Cardiac muscle cell (in vitro differentiated cells and primary cell): Measurements from ENCODE around the gene POLR1A. TPM values are rescaled to one million over a fixed set of nuclear protein-coding genes. Genes with fewer than 3 reads are reported as not detected.

Experiments used
- DNase-seq, 2 donors: peaks; one replicate each; pipeline versions ENCODE4 v3.0.0 to v3.0.0-alpha.2; 2010 to 2017; ENCODE audit warnings: low read depth in 1 of 2, low spot score in 1 of 2
- H3K27ac ChIP-seq: fragments of 200-600 bp; sonication (generic); 2 replicates; pipeline ENCODE4 v1.5.1; 2016
- H3K27me3 ChIP-seq: fragments of 200-600 bp; sonication (generic); 2 replicates; pipeline ENCODE4 v1.6.0; 2016; ENCODE audit warnings: control low read depth
- H3K36me3 ChIP-seq: fragments of 200-600 bp; sonication (generic); 2 replicates; pipeline ENCODE4 v1.5.1; 2016; ENCODE audit warnings: control low read depth
- H3K4me1 ChIP-seq: fragments of 200-600 bp; sonication (generic); 2 replicates; pipeline ENCODE4 v1.8.1; 2017; ENCODE audit warnings: low read depth, mild to moderate bottlenecking, mixed run types
- H3K4me3 ChIP-seq: fragments of 200-600 bp; sonication (generic); 2 replicates; pipeline ENCODE4 v1.5.1; 2016; ENCODE audit warnings: mild to moderate bottlenecking
- H3K9me3 ChIP-seq: fragments of 200-600 bp; sonication (generic); 2 replicates; pipeline ENCODE4 v1.5.1; 2017; ENCODE audit warnings: low read depth, mild to moderate bottlenecking, control low read depth
- CTCF ChIP-seq: IDR thresholded peaks from 2 replicates; pipeline ENCODE4 v1.5.1; 2012; ENCODE audit warnings: low read depth, mild to moderate bottlenecking, low read length
- polyA plus RNA-seq: library from polyadenylated mRNA; unstranded; fragments of >200 nt; fragmentation: Nextera tagmentation; extraction: Ambion mirVana; gene quantifications from 2 replicates; pipeline ENCODE4 v1.2.1, GENCODE V29; 2016
- total RNA-seq: library from RNA; depleted of rRNA; stranded (reverse); fragments of >200 nt; gene quantifications from 2 replicates; pipeline ENCODE4 v1.2.3, GENCODE V29; 2016

Gene POLR1A
- total and polyA plus RNA-seq, 2 experiments from 2014 or later: 6.8 to 19.4 TPM

DNA sequence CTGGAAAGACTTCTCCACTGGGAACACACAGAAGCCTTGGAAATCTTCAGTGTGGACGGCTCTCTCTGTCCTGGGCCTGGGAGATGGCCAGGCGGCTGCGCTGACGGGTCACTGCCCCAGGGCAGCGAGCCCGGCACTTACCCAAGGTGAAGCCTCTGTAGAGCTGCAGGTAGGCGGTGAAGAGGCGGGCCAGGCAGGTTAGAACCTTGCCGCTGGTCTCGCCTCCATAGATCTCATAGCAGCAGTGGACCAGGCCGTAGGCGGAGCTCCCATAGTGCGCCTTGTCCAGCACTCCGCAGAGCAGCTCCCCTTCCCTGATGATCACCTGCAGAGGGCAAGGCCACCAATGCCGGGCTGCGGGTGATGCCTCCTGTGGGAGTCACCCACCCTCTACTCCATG is 53.0 kb downstream of the POLR1A start:
- Histone ChIP-seq H3K36me3 (peaks cover 26% of the 10 kb centered on the region), H3K9me3 (no peaks in the 10 kb centered on the region), H3K27me3 (no peaks in the 10 kb centered on the region), H3K27ac (no peak overlapping the region), H3K4me1 (no peaks in the 10 kb centered on the region), H3K4me3 (no peak overlapping the region)
- no peak for TF ChIP-seq CTCF
- no peak for DNase-seq

DNA sequence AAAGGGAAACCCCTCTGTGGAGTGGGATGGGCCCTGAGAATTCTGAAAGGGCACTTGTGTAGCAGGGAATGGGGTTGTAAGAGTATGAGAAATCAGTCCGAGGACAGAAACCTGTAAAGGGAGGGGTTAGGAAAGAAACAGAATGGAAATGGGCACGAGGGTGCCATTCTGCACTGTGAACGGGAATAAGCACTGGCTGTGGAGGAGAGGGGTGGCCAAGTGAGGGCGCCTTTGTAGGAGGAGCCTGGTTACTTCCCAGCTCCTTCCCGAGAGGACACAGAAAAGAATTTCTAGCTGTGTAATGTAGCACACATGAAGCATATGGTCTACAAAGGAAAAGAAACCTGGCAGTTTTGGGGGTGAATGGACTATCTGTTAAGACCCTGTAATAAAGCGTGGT is 53.4 kb downstream of the POLR1A start:
- Histone ChIP-seq H3K27me3 (no peaks in the 10 kb centered on the region), H3K27ac (no peak overlapping the region), H3K4me1 (no peaks in the 10 kb centered on the region), H3K36me3 (peaks cover 27% of the 10 kb centered on the region), H3K9me3 (no peaks in the 10 kb centered on the region), H3K4me3 (no peak overlapping the region)
- TF ChIP-seq CTCF: no peak
- no peak for DNase-seq

GRCh38 chr2:86050301-86050700 is 55.4 kb downstream of the POLR1A start:
- Histone ChIP-seq H3K4me3 (no peak overlapping the region), H3K27me3 (no peaks in the 10 kb centered on the region), H3K4me1 (no peaks in the 10 kb centered on the region), H3K9me3 (no peaks in the 10 kb centered on the region), H3K36me3 (peaks cover 41% of the 10 kb centered on the region), H3K27ac (no peak overlapping the region)
- TF ChIP-seq CTCF: no peak
- DNase-seq: no peak

DNA sequence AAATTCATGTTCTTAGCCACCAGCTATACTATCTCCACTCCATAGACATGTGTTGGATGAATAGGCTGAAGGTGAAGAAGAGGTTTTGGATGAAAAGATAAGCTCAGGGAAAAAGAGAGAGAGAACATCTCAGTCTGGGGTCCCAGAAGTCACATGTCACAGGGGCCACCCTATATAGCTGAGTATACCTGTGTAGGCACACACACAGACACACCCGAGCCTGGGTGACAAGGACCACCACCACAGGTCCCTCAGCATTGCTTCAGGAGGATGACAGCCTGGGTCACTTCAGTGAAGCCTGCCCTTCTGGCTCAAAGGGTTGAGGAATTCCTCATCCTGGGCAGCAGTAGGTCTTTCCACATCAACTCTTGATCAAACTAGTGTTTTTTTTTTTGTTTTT is 56.2 kb downstream of the POLR1A start:
- Histone ChIP-seq H3K9me3 (no peaks in the 10 kb centered on the region), H3K27ac (no peak overlapping the region), H3K4me3 (no peak overlapping the region), H3K4me1 (no peaks in the 10 kb centered on the region), H3K36me3 (peaks cover 48% of the 10 kb centered on the region), H3K27me3 (no peaks in the 10 kb centered on the region)
- no peak for TF ChIP-seq CTCF
- no peak for DNase-seq

DNA sequence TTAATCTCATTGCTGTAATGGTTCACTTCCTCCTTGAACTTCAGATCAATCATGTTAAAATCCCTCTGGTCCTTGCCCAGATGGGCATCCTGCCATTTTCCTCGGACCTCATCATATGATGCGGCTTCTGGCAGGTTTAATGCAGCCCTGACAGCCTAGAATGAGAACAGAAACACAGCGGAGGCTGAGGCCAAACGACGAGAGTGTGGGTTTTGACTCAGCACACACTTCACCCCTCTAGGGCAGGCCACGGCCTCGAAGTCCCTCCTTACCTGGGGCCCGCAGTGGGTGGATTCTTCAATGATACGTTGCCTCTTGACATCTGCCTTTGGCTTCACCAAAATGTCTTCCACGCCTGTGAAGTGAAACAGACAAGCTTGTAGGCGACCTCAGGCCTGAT is 56.8 kb downstream of the POLR1A start:
- peaks cover 52% of the 10 kb centered on the region for H3K36me3 ChIP-seq
- no peak for DNase-seq

More for the DNA sequence above, 56.8 kb downstream of the POLR1A start:
- H3K27me3 ChIP-seq: no peaks in the 10 kb centered on the region
- no peaks in the 10 kb centered on the region for H3K4me1 ChIP-seq
- H3K27ac ChIP-seq: no peak overlapping the region
- H3K9me3 ChIP-seq: no peaks in the 10 kb centered on the region
- TF ChIP-seq CTCF: no peak
- H3K4me3 ChIP-seq: no peak overlapping the region
